ENCODE results near the gene TRIP6. TPM values are rescaled to one million over a fixed set of nuclear protein-coding genes. Genes with fewer than 3 reads are reported as not detected.

Gene TRIP6
- polyA plus RNA-seq, 1 donor: 46.1 TPM

DNA sequence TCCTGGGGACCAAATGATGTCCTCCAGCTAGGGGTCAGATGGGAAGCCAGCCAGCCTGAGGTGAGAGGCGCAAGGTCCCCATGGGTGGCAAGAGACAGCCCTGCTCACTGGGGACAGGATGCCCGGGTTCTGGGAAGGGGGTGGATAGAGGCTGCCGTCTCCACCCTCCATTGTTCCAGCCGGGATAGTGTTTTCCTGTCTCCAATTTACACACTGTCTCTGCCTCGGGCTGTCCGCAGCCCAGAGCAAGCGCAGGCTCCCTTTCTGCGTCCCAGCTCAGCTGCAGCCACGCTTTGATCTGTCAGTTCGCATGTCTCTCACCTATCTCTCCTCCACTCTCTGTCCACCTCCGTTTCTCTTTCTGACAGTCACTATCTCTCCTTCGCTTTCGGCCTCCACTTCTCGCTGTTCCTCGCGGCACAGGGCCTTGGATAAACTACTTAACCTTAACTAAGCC lies 41.9 kb upstream of the TRIP6 start:
- peaks cover 3% of the 10 kb centered on the region for H3K9me3 ChIP-seq (ENCODE audit: control insufficient read depth, low read depth, low read length)
- no peaks in the 10 kb centered on the region for H3K27me3 ChIP-seq (ENCODE audit: control insufficient read depth, insufficient read depth, low read length)
- WGBS (ENCODE audit: insufficient coverage, low lambda C conversion rate): 12% methylated on average over 8 of the region's 16 CpGs
- H3K36me3 ChIP-seq (ENCODE audit: control insufficient read depth, insufficient read depth, low read length): peaks cover 36% of the 10 kb centered on the region
- H3K4me3 ChIP-seq (ENCODE audit: low read length): peak overlapping the region; percentile 90
- H3K4me1 ChIP-seq (ENCODE audit: control insufficient read depth, insufficient read depth, low read length): peaks cover 21% of the 10 kb centered on the region
- no peak for DNase-seq
- H3K27ac ChIP-seq (ENCODE audit: low read length): no peak overlapping the region

GRCh38 chr7:100825751-100826513 lies 41.3 kb upstream of the TRIP6 start:
- Histone ChIP-seq H3K27ac (ENCODE audit: low read length) (peak overlapping the region; percentile 70), H3K4me3 (ENCODE audit: low read length) (peak overlapping the region; percentile 90), H3K9me3 (ENCODE audit: control insufficient read depth, low read depth, low read length) (peaks cover 3% of the 10 kb centered on the region), H3K36me3 (ENCODE audit: control insufficient read depth, insufficient read depth, low read length) (peaks cover 33% of the 10 kb centered on the region), H3K4me1 (ENCODE audit: control insufficient read depth, insufficient read depth, low read length) (peaks cover 21% of the 10 kb centered on the region), H3K27me3 (ENCODE audit: control insufficient read depth, insufficient read depth, low read length) (no peaks in the 10 kb centered on the region)
- peak in 1 of 2 donors; percentile 55 for DNase-seq
- 3% methylated on average over 5 of the region's 17 CpGs for WGBS (ENCODE audit: insufficient coverage, low lambda C conversion rate)

GRCh38 chr7:100826514-100827329 lies 40.5 kb upstream of the TRIP6 start:
- Histone ChIP-seq H3K36me3 (ENCODE audit: control insufficient read depth, insufficient read depth, low read length) (peaks cover 30% of the 10 kb centered on the region), H3K9me3 (ENCODE audit: control insufficient read depth, low read depth, low read length) (peaks cover 3% of the 10 kb centered on the region), H3K27me3 (ENCODE audit: control insufficient read depth, insufficient read depth, low read length) (no peaks in the 10 kb centered on the region), H3K4me3 (ENCODE audit: low read length) (peak overlapping the region; percentile 90), H3K4me1 (ENCODE audit: control insufficient read depth, insufficient read depth, low read length) (peaks cover 24% of the 10 kb centered on the region), H3K27ac (ENCODE audit: low read length) (peak overlapping the region; percentile 70)
- WGBS (ENCODE audit: insufficient coverage, low lambda C conversion rate): no CpG with 5 or more reads among the region's 71 CpGs
- DNase-seq: peak in 1 of 2 donors; percentile 62

DNA sequence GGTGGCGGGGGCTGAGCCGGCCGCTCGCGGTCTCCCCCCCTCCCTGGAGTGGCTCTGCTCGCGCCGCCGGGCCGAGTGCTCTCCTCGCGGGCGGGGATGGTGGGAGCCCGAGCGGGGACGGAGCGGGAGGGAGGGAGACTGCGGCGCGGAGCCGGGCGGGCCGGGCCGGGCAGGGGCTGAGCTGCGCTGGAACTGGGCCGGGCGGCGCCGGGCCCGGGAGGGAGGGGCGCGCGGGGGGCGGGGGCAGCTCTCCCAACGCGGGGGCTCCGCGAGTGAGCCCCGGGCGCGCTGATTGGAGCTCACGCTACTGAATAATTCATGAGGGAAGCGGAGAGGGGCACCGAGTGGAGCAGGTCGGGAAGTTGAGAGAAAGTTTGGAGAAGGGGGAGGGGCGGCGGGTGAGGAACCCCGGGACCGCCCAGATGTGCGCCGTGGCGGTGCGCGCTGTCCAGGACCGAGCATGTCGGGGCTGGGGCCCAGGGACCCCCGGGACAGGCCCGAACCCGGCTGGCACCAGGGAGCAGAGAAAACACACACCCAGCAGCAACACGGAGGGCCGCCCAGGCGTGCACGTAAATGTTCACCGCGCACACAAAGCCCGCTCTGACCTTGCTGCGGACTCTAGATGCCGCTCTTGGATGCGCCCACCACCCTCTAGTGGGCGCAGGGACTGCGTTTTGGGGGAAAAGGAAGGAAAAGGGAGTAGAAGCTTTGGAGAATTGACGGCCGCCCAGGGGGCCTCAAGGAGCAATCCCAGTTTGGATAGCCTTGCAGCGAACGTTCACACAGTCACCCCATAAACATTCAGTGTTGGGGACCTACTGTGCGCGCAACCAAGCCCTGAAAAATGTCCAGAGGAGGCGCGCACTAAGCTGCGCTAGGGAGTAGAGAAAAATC lies 39.6 kb upstream of the TRIP6 start, which contains the start of gene EPHB4:
EPHB4 (minus strand) TSS at position 194 of the 897 bp plus-strand sequence. CDS start 493 bp downstream, outside the sequence.
- DNase-seq: peak; percentile 73 to 86
- Histone ChIP-seq H3K27ac (ENCODE audit: low read length) (peak within 1 kb of the TSS; percentile 77), H3K4me3 (ENCODE audit: low read length) (peak within 1 kb of the TSS; percentile 90), H3K9me3 (ENCODE audit: control insufficient read depth, low read depth, low read length) (peaks cover 7% of the 10 kb centered on the region), H3K27me3 (ENCODE audit: control insufficient read depth, insufficient read depth, low read length) (no peaks in the 10 kb centered on the region), H3K36me3 (ENCODE audit: control insufficient read depth, insufficient read depth, low read length) (peaks cover 21% of the 10 kb centered on the region), H3K4me1 (ENCODE audit: control insufficient read depth, insufficient read depth, low read length) (peaks cover 28% of the 10 kb centered on the region)
- no CpG with 5 or more reads among the region's 80 CpGs for WGBS (ENCODE audit: insufficient coverage, low lambda C conversion rate)

GRCh38 chr7:100829150-100829716 lies 38.0 kb upstream of the TRIP6 start:
- WGBS (ENCODE audit: insufficient coverage, low lambda C conversion rate): 50% methylated on average over 1 of the region's 20 CpGs
- Histone ChIP-seq H3K27ac (ENCODE audit: low read length) (no peak overlapping the region), H3K36me3 (ENCODE audit: control insufficient read depth, insufficient read depth, low read length) (peaks cover 5% of the 10 kb centered on the region), H3K4me1 (ENCODE audit: control insufficient read depth, insufficient read depth, low read length) (peaks cover 28% of the 10 kb centered on the region), H3K27me3 (ENCODE audit: control insufficient read depth, insufficient read depth, low read length) (no peaks in the 10 kb centered on the region), H3K4me3 (ENCODE audit: low read length) (no peak overlapping the region), H3K9me3 (ENCODE audit: control insufficient read depth, low read depth, low read length) (peaks cover 10% of the 10 kb centered on the region)
- DNase-seq: peak in 1 of 2 donors; percentile 27

- H3K9me3 ChIP-seq (ENCODE audit: control insufficient read depth, low read depth, low read length): peaks cover 10% of the 10 kb centered on the region
- peaks cover 21% of the 10 kb centered on the region for H3K4me1 ChIP-seq (ENCODE audit: control insufficient read depth, insufficient read depth, low read length)
- no peak overlapping the region for H3K4me3 ChIP-seq (ENCODE audit: low read length)
- DNase-seq: no peak
- no peaks in the 10 kb centered on the region for H3K36me3 ChIP-seq (ENCODE audit: control insufficient read depth, insufficient read depth, low read length)
- 69% methylated on average over 2 of the region's 4 CpGs for WGBS (ENCODE audit: insufficient coverage, low lambda C conversion rate)
- H3K27ac ChIP-seq (ENCODE audit: low read length): no peak overlapping the region
- H3K27me3 ChIP-seq (ENCODE audit: control insufficient read depth, insufficient read depth, low read length): no peaks in the 10 kb centered on the region
Measured at GRCh38 chr7:100830396-100830795, 36.8 kb upstream of the TRIP6 start.

GRCh38 chr7:100832281-100832633 lies 34.9 kb upstream of the TRIP6 start:
- Histone ChIP-seq H3K36me3 (ENCODE audit: control insufficient read depth, insufficient read depth, low read length) (no peaks in the 10 kb centered on the region), H3K4me1 (ENCODE audit: control insufficient read depth, insufficient read depth, low read length) (peaks cover 28% of the 10 kb centered on the region), H3K27ac (ENCODE audit: low read length) (peak overlapping the region; percentile 53), H3K27me3 (ENCODE audit: control insufficient read depth, insufficient read depth, low read length) (no peaks in the 10 kb centered on the region), H3K9me3 (ENCODE audit: control insufficient read depth, low read depth, low read length) (peaks cover 10% of the 10 kb centered on the region), H3K4me3 (ENCODE audit: low read length) (no peak overlapping the region)
- no peak for DNase-seq
- 93% methylated on average over 3 of the region's 5 CpGs for WGBS (ENCODE audit: insufficient coverage, low lambda C conversion rate)

- peaks cover 22% of the 10 kb centered on the region for H3K4me1 ChIP-seq (ENCODE audit: control insufficient read depth, insufficient read depth, low read length)
- WGBS (ENCODE audit: insufficient coverage, low lambda C conversion rate): 20% methylated on average over 1 of the region's 17 CpGs
- H3K4me3 ChIP-seq (ENCODE audit: low read length): peak overlapping the region; percentile 45
- peaks cover 10% of the 10 kb centered on the region for H3K9me3 ChIP-seq (ENCODE audit: control insufficient read depth, low read depth, low read length)
- no peaks in the 10 kb centered on the region for H3K36me3 ChIP-seq (ENCODE audit: control insufficient read depth, insufficient read depth, low read length)
- peak; percentile 83 to 92 for DNase-seq
- H3K27ac ChIP-seq (ENCODE audit: low read length): peak overlapping the region; percentile 92
- H3K27me3 ChIP-seq (ENCODE audit: control insufficient read depth, insufficient read depth, low read length): no peaks in the 10 kb centered on the region
Measured at GRCh38 chr7:100835903-100836811, 31.0 kb upstream of the TRIP6 start.

- Histone ChIP-seq H3K9me3 (ENCODE audit: control insufficient read depth, low read depth, low read length) (peaks cover 10% of the 10 kb centered on the region), H3K27me3 (ENCODE audit: control insufficient read depth, insufficient read depth, low read length) (no peaks in the 10 kb centered on the region), H3K4me1 (ENCODE audit: control insufficient read depth, insufficient read depth, low read length) (peaks cover 19% of the 10 kb centered on the region), H3K36me3 (ENCODE audit: control insufficient read depth, insufficient read depth, low read length) (no peaks in the 10 kb centered on the region), H3K27ac (ENCODE audit: low read length) (peak overlapping the region; percentile 92), H3K4me3 (ENCODE audit: low read length) (peak overlapping the region; percentile 45)
- DNase-seq: no peak
- WGBS (ENCODE audit: insufficient coverage, low lambda C conversion rate): no CpG with 5 or more reads among the region's 6 CpGs
Measured at GRCh38 chr7:100836812-100837098, 30.4 kb upstream of the TRIP6 start.

All from large intestine (tissue), 3 donors.